HL-60/S4 (cell line): ENCODE results near the gene CLK1.
"Not testable (repeated sequence)": the region's sequence is repeated elsewhere in the genome, so short reads cannot be mapped to it uniquely, and the experiment has no call there.

Experiments used
- in situ Hi-C: fragments of 300-500 bp; cut with MboI; formaldehyde crosslinking; loops from 2 replicates; pipeline ENCODE4 v1.14.3; 2022; ENCODE audit warnings: low sequenced_read_pairs

CLK1 gene

GRCh38 chr2:200851398-200852248 is 12.8 kb downstream of the CLK1 start:
- in situ Hi-C loops: no loop called here

- in situ Hi-C loops: no loop called here
Observed at GRCh38 chr2:200850512-200851256, 13.8 kb downstream of the CLK1 start.

DNA sequence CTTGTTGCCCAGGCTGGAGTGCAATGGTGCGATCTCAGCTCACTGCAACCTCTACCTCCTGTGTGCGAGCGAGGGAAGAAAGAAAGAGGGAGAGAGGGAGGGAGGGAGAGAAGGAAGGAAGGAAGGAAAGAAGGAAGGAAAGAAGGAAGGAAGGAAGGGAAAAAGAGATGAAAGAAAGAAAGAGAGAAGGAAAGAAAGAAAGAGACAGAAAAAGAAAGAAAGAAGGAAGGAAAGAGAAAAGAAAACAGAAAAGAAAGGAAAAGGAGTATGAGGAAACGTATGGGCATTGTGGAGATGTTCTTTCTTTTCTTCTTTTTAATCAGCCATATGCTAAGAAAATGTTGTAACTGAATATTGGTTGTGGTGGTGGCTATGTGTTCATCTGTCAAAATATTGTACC is 16.5 kb downstream of the CLK1 start:
- in situ Hi-C loops: no loop called here

GRCh38 chr2:200847269-200847668 is 17.2 kb downstream of the CLK1 start:
- in situ Hi-C loops: no loop called here

GRCh38 chr2:200845669-200846325 is 18.7 kb downstream of the CLK1 start:
- in situ Hi-C loops: no loop called here

DNA sequence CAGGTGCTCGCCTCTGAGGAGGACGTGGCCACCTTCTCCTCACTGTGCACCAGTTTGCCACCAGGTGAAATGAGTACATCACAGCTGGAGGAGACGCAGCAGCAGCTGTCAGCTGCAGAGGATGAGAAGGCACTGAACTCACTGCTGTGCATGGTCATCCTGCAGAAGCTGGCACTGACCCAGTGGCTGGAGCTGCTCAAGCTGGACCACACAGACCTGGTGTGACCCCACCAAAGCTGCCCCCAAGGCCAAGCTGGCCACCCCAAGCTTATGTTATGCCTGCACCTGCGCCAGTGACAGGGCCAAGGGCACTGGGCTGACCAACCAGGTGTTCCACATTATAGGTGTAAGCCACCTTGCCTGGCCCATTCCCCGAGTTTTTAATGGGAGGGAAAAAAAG is 19.3 kb downstream of the CLK1 start:
- in situ Hi-C loops: no loop called here

GRCh38 chr2:200843993-200844948 is 20.2 kb downstream of the CLK1 start:
- in situ Hi-C loops: no loop called here

GRCh38 chr2:200839513-200839912 is 24.9 kb downstream of the CLK1 start:
- in situ Hi-C loops: no loop called here

GRCh38 chr2:200834701-200835100 is 29.8 kb downstream of the CLK1 start:
- in situ Hi-C loops: no loop called here

DNA sequence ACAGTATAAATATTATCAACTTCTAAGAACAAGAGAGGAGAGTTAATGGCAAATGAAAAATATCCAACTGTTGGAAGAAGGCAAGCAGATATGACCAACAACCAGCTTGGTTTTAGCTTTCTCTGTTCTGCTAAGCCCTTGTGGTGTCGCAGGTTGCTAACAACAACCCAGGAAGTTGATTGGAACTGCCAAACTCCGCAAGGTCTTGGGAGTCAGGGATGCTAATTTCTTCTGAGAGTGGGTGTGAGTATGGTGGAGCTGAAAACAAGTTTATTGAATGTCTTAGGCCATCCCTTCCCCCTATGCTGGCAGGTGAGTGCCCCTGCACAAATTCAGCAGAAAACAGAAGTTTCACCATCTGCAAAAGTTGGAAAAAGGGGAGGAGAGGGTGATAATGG is 35.2 kb downstream of the CLK1 start:
- in situ Hi-C loops: no loop called here

DNA sequence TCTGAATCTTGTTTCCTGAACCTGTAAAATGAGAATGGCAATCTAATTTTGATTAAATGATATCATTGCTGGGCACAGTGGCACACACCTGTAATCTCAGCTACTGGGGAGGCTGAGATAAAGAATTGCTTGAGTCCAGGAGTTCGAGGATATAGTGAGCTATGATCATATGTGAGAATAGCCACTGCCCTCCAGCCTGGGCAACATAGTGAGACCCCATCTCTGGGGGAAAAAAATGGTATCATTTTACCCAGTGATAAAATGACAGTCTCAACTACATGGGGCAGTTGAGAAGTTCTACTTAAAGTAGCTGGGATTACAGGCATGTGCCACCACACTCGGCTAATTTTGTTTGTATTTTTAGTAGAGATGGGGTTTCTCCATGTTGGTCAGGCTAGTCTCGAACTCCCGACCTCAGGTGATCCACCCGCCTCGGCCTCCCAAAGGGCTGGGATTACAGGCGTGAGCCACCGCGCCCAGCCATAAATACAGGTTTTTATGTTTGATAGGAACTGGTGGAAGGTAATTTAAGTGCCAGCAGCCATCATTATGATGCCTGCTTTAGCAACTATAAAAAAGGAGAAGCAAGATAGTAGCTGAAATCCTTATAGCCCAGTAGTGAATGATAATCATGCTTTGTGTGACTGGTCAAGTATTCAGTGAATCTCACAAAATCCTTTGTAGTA is 35.7 kb downstream of the CLK1 start:
- in situ Hi-C loops: no loop called here

- in situ Hi-C loops: no loop called here
Observed at GRCh38 chr2:200828104-200828503, 36.4 kb downstream of the CLK1 start.

DNA sequence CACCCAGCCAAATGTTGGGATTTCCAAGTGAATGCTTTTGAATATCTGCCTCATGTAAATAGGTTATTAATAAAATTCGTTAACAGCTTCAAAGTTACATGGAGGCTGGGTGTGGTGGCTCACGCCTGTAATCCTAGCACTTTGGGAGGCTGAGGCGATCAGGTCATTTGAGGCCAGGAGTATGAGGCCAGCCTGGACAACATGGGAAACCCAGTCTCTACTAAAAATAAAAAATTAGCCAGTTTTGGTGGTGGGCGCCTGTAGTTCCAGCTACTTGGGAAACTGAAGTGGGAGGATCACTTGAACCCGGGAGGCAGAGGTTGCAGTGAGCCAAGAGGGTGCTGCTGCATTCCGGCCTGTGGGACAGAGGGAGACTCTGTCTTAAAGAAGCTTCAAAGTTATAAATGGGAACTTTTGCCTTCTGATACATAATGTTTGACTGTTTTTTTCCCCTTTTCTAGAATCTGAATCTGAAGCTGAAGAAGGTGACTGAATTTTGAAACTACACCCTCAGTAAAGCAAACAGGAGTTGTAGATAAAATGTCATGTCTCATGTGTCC is 42.7 kb downstream of the CLK1 start:
- in situ Hi-C loops: no loop called here

- in situ Hi-C loops: no loop called here
Observed at GRCh38 chr2:200820573-200821234, 43.8 kb downstream of the CLK1 start.

GRCh38 chr2:200818732-200819131 is 45.7 kb downstream of the CLK1 start:
- in situ Hi-C loops: not testable (repeated sequence)

DNA sequence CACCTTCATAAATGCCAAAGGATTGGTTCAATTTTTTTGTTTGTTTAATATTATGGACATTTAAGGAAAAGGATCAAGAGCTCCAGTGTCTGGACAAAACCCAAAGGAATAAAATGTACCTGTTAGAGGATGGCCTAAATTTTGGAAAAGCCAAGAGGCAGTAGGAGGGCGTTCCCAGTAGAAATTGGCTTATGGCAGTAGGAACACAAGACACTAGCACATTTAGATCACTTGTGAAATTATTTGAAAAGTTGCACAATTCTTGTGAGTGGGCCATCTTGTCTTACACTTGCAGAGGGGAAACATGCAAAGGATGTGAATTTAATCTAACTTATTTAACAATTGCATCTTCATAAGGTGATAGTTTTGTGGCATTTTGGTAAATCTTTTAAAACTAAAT is 49.5 kb downstream of the CLK1 start:
- in situ Hi-C loops: no loop called here

- in situ Hi-C loops: no loop called here
Observed at GRCh38 chr2:200814276-200814815, 50.1 kb downstream of the CLK1 start.

DNA sequence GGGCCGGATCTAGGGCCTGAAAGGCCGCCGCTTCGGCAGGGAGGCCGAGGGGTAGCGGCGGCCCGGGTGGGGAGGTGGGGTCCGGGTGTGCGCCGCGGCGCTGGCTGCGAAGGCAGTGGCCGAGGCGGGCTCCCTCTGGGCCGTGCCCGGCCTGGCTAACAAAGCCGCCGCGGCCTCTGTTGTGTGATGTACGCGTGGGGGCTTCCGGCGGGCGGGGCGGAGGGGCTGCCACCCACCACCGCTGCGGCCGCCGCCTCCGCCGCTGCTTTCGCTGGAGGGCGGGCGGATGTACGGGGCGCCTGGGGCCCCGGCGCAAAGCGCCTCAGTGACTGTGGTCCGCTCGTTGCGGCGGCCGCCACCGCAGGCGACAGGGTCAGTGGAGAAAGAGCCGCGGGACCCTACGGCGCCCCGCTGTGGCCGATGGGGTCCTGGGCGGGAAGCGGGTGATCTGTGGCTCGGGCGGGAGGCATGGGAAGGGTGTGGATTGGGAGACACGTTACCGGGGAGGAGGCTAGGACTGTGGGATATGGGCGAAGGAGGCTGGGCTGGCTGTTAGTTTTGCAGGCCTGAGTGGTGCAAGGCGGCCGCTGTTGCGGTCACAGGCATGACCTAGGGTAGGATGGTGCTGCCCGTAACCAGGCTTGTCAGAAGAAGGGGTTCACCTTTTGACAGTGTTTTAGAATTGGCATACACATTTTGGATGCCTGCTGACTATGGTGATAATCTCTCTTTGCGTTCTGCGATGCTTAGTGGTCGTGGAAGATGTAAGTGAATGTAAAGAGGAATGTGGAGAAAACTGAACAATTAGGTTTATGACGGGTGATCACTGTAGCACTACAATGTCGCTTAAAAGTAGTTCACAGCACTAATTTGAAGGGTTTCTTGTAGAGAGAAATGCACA is 52.1 kb downstream of the CLK1 start:
- in situ Hi-C loops: no loop called here
